H7 (cell line): Measurements from ENCODE around the gene COL11A2. TPM values are rescaled to one million over a fixed set of nuclear protein-coding genes. Genes with fewer than 3 reads are reported as not detected.

ENCODE experiments used
- DNase-seq: peaks from one replicate; pipeline ENCODE4 v3.0.0; 2012
- H3K27me3 ChIP-seq: 2 replicates; pipeline ENCODE4 v1.6.0; 2011; ENCODE audit warnings: mild to moderate bottlenecking, low read length; ENCODE audit not compliant: control insufficient read depth, insufficient read depth
- H3K36me3 ChIP-seq: replicated peaks from 2 replicates; pipeline ENCODE4 v1.5.1; 2011; ENCODE audit warnings: low read length; ENCODE audit not compliant: control insufficient read depth, insufficient read depth
- H3K4me3 ChIP-seq: 2 replicates; pipeline ENCODE4 v1.5.1; 2011; ENCODE audit warnings: low read depth, mild to moderate bottlenecking, control low read depth, low read length, moderate library complexity; ENCODE audit not compliant: insufficient read depth
- total RNA-seq: library from RNA; depleted of rRNA; stranded (reverse); fragments of >200 nt; shearing (Covaris generic); gene quantifications from 2 replicates; pipeline ENCODE4 v1.2.3, GENCODE V29; 2014

The COL11A2 gene
- total RNA-seq, 1 experiment from 2014 or later: 0.48 TPM

DNA sequence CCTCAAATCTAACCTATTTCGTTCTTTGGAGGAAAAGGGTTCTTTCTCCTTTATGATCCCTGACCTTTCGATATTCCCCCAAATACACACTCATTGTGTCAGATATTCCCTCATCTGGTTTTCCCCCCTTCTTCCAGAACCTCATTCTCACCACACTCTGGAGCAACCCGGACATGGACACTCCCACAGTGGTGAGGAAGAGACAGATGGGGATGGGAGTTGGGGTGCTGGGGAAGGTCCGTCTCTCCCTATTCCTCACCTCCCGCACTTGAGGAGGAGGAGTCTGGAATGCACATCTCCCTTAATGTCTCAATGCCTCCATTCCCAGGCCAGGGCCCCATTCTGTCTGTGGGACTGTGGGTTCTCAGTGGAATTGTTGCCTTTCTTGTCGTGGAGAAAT is 9.7 kb upstream of the COL11A2 start:
- peak; percentile 6 for DNase-seq
- Histone ChIP-seq H3K27me3 (peaks cover 17% of the 10 kb centered on the region), H3K36me3 (peaks cover 21% of the 10 kb centered on the region), H3K4me3 (peak overlapping the region; percentile 61)

DNA sequence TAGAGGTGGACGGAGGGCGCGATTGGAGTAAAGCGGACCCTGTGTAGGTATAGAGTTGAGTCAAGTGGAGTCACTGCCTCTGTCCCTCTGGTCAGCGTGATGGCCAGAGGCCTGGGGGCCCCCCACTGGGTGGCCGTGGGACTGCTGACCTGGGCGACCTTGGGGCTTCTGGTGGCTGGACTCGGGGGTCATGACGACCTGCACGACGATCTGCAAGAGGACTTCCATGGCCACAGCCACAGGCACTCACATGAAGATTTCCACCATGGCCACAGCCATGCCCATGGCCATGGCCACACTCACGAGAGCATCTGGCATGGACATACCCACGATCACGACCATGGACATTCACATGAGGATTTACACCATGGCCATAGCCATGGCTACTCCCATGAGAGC is 8.9 kb upstream of the COL11A2 start:
- H3K4me3 ChIP-seq: peak overlapping the region; percentile 61
- peaks cover 23% of the 10 kb centered on the region for H3K36me3 ChIP-seq
- H3K27me3 ChIP-seq: peaks cover 9% of the 10 kb centered on the region
- no peak for DNase-seq

DNA sequence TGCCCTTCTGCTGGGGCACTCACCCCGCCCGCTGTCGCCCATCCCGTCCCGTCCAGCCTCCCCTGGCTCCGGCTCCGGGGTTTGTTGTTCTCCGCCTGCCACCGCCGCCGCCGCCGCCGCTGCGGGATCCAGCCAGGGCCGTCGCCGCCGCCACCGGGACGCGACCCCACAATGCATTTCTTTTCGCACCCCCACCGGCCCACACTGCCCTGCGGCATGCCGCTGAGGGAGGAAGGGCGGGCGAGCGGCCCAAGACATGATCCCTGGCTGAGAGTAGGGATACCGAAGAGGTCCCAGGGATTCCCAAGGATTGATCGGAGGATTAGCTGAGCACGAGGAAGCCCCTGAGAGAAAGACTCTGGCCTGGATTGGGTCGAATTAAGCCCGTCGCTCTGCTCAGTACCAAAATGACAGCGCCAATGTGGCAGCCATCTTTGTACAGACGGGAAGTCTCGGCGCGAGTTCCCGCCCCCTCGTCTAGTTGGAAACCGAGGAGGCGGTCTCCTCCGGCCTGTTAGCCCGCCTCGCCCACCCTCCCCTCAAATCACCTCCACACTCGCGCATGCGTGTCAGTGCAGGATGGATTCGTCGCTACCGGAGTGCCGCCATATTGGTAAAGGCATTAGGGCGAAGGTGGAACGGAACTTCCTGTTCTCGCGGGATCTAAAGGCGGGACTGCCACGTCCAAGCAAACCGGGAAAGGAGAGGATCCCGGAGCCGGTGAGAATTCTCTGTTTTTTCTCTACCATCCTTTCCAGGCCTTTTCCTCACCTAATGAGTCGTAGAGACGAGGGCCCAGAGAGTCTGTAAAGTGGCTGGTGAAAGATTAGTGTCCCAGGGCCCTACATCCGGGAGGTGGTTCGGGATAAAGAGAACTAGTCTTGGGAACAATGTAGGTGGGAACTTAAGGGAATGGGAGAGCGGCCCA is 8.2 kb upstream of the COL11A2 start, which contains the start of the genes RXRB and SLC39A7:
TSS of gene RXRB (minus strand) at position 447 of the 928 bp plus-strand sequence. CDS start at position 258, 189 bp downstream.
TSS of gene SLC39A7 (plus strand) at position 649 of the 928 bp plus-strand sequence. CDS start 379 bp downstream, outside the sequence.
- peak; percentile 97 for DNase-seq
- H3K36me3 ChIP-seq: peaks cover 28% of the 10 kb centered on the region

DNA sequence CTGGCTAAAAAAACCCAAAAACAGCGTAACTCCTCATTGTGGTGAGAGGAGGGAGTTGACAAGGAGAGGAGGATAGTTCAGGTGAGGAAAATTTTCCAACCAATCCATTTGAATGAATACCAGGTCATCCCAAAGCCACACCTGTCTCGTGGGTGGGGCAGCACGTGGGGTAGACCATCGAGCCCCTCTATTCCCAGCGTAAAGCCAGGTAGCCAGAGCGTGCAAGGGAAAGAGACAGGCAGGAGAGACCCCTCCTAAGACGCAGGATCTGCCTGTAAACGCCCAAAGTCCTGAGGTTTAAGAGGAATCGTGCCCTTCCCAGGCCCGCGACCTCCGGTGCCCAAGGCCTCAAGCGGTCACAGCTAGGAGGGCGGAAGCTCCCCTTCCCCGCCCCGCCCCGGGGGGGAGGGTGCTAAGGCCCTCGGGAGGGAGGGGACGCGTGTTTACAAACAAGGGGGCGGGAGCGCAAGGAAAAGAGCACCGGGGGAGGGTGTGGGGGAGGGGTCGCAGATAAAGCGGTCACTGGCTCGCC is 7.5 kb upstream of the COL11A2 start:
- peak overlapping the region; percentile 61 for H3K4me3 ChIP-seq
- no peaks in the 10 kb centered on the region for H3K27me3 ChIP-seq
- peaks cover 30% of the 10 kb centered on the region for H3K36me3 ChIP-seq
- no peak for DNase-seq

More for the DNA sequence above, 8.2 kb upstream of the COL11A2 start, which contains the start of the genes RXRB and SLC39A7:
- Histone ChIP-seq H3K4me3 (peak within 1 kb of the TSS; percentile 61), H3K27me3 (peaks cover 2% of the 10 kb centered on the region; the same call in 1 of the 2 replicates)

DNA sequence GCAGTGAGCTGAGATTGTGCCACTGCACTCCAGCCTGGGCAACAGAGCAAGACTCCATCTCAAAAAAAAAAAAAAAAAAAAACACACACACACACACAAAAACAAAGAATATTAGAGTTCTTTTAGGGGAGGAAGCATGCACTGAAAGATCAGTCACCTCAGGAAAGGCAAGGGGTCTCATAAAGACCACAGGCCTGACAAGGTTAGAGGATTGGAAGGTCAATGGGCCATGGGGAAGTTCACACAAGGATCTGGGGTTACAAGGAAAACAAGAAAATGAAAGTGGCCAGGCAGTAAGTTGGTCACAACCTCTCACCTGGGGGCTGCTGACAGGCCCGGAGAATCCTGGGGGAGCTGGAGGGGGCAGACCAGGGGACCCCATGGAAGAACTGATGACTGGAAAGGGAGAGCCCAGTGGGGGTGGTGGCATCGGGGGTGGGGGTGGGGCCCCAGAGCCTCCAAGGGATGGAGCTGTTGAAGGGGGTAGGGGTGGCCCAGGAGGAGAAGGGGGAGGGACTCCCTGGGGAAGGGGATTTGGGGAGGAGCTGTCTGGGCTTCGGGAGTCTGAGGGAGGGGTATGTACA is 6.7 kb upstream of the COL11A2 start:
- Histone ChIP-seq H3K27me3 (peaks cover 4% of the 10 kb centered on the region; the same call in 1 of the 2 replicates), H3K4me3 (peak overlapping the region; percentile 61; the same call in 1 of the 2 replicates), H3K36me3 (peaks cover 30% of the 10 kb centered on the region)
- peak; percentile 70 for DNase-seq

DNA sequence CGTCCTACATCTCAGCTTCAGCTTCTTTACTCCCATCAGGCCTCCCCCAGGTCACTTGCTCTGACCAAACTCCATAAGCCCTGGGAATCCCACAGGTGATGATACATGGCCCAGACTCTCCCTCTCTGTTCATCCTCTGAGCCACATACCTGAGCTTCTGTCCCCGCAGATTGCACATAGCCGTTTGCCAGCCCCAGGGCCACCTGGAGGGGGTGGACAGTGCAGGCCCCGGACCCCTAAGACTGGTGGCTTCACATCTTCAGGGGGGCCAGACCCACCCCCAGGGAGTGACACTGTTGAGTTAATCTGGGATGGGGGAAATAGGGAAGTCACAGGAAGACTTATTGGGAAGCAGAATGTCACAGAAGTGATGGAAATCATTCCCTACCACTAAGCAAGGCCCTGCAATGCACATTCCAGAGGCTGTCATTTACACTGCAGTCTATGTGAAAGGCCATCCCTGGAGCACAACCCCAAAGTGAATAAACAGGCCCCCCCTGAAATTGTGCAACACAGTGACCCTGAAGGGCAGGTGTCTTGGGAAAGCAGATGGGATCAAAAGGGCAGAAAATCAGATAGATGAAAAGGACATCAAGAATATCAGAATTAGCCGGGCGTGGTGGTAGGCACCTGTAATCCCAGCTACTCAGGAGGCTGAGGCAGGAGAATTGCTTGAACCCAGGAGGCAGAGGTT is 6.0 kb upstream of the COL11A2 start:
- Histone ChIP-seq H3K27me3 (peaks cover 4% of the 10 kb centered on the region; the same call in 1 of the 2 replicates), H3K4me3 (no peak overlapping the region), H3K36me3 (peaks cover 26% of the 10 kb centered on the region)
- DNase-seq: no peak

DNA sequence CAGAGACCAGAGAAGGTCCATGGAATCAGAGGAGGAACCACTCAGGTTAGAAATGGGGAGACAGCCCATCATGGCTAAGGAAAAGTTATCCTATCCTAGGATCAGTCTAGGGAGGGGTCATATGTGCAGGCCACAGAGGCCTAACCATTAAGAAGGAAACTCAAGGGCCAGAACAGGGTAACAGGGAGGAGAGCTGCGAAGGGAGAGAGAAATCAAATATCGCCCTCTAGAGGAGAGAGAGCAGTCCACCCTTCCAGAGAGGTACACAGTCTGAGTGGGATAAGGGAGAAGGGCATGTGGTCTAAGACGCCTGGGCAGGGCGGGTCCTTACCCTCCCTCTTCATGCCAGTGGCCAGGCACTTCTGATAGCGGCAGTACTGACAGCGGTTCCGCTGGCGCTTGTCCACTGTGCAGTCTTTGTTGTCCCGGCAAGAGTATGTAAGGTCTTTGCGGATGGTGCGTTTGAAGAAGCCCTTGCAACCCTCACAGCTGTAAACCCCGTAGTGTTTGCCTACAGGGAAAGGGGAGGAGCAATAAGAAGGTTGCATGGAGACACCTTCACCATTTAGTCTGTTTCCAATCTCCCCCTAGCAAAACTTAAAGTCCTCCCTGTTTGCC is 5.3 kb upstream of the COL11A2 start:
- H3K27me3 ChIP-seq: peaks cover 8% of the 10 kb centered on the region
- H3K36me3 ChIP-seq: peaks cover 21% of the 10 kb centered on the region
- no peak overlapping the region for H3K4me3 ChIP-seq
- peak; percentile 92 for DNase-seq

DNA sequence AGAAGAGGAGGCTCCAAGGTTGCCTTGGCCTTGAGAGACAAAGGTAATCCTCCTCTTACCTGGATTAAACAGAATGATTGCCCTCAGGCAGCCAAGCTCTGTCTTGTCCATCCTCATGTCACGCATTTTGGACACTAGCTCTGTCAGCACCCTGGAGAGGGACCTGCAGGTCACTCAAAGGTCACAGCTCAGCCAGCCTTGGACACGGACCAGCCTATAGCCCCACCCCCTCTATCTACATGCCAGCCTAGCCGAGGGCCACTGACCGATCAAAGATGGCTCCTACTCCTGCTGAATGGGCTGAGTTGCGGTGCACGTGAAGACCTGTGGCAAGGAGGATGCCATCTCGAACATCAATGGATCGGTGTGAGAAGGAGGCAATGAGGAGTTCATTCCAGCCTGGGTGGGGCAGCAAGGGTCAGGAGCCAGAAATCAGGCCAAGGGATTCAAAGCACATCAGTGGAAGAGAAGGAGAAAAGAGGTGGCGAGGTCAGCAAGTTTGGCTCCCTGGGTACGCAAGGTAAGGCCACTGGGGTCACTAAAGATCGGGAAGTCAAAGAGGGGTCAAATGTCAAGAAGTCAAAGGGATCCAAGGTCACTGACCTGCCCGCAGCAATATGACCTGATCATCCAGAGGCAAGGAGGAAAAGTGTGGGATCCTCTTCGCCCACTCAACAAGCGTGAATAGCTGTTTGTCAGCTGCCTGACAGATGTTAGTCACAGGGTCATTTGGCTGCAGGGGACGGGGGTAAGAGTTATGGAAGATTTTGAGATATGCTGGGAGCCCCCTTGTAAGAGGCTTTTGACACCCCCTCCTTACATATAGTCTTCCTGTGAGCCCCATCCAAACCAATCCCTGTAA is 3.3 kb upstream of the COL11A2 start:
- Histone ChIP-seq H3K27me3 (peaks cover 26% of the 10 kb centered on the region), H3K4me3 (no peak overlapping the region), H3K36me3 (peaks cover 10% of the 10 kb centered on the region)
- peak; percentile 40 for DNase-seq

DNA sequence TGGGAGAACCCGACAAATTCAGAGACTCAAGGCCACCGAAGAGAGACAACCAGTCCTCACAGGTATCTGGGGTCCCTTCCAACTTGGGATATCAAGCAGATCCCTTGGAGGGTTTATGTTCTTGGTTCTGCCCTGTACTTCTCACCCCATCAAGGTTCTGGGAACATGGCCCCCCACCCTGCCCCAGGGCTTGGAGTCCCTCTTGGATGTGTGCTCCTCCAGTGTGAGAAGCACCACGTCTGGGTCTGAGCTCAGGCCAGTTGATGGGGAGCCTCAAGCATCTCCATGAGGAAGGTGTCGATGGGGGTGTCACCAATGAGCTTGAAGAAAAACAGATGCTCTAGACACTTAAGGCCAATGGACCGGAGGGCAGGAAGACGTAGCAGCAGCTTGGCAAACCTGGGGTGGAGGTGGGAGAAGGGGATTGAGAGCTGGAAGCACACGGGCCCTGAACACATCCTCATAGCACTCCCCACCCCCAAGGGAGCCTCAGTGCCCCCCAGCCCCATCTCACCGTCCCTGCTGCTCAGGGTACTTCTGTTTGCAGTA is 2.2 kb upstream of the COL11A2 start:
- DNase-seq: no peak
- H3K27me3 ChIP-seq: peaks cover 26% of the 10 kb centered on the region
- H3K36me3 ChIP-seq: peaks cover 10% of the 10 kb centered on the region
- H3K4me3 ChIP-seq: no peak overlapping the region

DNA sequence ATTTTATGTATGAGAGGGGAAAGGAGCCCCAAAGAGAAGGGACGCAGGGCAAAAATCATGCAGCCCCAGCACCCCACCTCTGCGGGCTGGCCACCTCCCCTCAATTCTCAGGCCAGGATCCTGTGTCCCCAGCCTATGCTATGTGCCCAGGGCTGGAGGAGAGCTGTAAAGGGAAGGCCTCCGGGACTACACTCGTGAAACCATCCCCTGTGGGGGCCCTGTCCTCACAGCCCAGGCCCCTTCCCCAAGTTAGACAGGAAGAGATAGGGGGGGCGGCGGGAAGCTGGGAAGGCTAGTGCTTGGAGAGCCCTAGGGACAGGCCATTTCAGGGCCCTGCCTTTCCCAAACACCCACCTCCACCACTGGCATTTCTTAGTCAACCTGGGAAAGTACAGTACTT is 1.4 kb upstream of the COL11A2 start:
- no peak for DNase-seq
- peak overlapping the region; percentile 58 for H3K4me3 ChIP-seq
- H3K27me3 ChIP-seq: peaks cover 27% of the 10 kb centered on the region
- peaks cover 10% of the 10 kb centered on the region for H3K36me3 ChIP-seq

DNA sequence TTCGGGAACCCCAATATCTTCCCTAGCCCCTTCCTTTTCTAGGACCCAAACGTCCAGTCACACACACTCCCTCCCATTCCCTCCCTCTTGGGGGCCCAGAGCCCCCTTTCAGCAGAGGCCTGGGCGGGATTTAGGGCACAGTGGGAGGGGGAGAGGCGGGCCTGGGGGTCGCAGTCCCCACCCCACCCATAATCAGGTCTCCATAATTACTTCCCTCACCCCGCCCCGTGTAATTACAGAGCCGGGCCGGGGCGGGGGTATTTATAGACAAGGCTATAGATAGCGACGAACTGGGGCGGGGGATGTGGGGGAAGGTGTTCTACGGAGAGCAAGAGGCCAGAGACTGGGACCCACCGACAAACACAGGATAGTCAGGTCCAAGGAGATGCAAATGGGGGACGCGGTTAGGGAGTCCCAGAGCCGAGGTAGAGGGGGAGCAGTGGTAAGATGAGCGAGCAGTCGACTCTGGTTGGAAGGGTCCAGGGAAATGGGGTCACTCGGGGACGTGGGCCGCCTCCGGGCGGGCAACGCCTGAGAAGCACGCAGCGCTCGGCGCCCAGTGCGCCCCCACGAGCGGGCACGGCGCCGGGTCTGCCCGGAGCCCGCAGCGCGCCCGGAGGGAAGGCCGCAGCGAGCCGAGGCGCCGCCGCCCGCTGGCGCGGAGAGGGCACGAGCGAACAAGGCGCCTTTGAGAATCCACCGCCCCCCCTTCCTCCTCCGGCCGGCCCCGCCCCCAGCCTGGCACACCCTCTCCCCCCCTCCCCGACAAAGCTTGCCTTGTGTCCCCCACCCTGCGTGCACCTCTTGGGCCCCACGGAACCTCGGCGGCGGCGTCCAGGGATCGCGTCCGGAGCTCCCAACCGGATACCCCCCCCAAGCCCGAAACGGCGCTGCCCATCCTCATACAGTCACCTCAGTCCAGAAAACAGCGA is 670 bp upstream of the COL11A2 start:
- Histone ChIP-seq H3K27me3 (peaks cover 29% of the 10 kb centered on the region), H3K36me3 (peaks cover 10% of the 10 kb centered on the region), H3K4me3 (peak overlapping the region; percentile 58)
- peak; percentile 87 for DNase-seq
